HTERT RPE-1 (cell line): ENCODE data around the gene ABCF1.

Experiments
- in situ Hi-C: fragments of 300-500 bp; cut with MboI; formaldehyde crosslinking; loops from 4 replicates; pipeline ENCODE4 v1.14.3; 2020; ENCODE audit warnings: low sequenced_read_pairs

ABCF1 gene

DNA sequence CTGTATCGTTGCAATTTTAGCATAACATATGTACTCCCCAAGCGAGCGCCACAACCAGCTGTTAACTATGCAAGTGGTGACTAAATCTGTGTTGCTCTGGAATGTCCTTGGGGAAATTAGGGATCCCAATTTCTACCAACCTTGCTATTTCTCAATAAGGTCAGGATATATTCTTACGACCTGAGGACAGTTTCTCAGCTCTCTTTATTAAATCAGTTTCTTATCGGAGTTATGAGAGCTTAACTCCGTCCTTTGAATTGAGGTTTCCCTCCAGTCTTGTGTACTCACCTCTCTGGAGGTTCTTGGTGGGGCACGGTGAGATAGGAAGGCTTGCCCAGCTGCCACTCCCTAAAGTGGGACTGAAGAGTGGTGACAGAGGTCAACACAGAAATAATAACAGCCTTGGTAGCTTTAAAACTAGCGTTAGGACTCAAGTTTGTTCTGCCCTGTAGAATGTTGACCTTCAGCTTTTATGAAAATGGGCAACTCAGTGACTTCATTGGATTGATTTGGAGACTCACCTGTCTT lies 47.1 kb downstream of the ABCF1 start:
- in situ Hi-C loops, result no loop called here

DNA sequence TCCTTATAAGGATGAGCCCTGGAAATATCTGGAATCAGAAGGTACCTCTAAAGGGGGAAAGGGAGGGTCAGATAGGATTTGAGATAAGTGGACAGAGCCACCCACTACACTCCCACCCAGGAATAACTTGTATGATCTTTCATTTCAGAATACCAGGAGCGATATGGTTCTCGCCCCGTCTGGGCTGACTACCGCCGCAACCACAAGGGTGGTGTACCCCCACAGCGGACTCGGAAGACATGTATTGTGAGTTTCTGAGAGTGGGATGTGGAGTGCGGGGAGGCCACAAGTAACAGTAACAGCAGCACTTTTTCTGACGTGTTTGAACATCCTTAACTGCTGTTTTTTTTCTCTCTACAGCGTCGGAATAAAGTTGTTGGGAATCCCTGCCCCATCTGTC lies 48.3 kb downstream of the ABCF1 start:
- in situ Hi-C loops, result no loop called here

DNA sequence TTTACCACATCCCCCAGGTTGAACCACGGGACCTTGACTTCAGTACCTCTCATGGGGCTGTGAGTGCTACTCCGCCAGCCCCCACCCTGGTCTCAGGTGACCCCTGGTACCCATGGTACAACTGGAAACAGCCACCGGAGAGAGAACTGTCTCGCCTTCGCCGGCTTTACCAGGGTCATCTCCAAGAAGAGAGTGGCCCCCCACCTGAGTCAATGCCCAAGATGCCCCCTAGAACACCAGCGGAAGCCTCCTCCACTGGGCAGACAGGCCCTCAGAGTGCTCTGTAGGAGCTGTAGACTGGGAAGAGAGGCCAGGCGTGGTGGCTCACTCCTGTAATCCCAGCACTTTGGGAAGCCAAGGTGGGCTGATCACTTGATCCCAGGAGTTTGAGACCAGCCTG lies 54.3 kb downstream of the ABCF1 start:
- in situ Hi-C loops, result no loop called here

DNA sequence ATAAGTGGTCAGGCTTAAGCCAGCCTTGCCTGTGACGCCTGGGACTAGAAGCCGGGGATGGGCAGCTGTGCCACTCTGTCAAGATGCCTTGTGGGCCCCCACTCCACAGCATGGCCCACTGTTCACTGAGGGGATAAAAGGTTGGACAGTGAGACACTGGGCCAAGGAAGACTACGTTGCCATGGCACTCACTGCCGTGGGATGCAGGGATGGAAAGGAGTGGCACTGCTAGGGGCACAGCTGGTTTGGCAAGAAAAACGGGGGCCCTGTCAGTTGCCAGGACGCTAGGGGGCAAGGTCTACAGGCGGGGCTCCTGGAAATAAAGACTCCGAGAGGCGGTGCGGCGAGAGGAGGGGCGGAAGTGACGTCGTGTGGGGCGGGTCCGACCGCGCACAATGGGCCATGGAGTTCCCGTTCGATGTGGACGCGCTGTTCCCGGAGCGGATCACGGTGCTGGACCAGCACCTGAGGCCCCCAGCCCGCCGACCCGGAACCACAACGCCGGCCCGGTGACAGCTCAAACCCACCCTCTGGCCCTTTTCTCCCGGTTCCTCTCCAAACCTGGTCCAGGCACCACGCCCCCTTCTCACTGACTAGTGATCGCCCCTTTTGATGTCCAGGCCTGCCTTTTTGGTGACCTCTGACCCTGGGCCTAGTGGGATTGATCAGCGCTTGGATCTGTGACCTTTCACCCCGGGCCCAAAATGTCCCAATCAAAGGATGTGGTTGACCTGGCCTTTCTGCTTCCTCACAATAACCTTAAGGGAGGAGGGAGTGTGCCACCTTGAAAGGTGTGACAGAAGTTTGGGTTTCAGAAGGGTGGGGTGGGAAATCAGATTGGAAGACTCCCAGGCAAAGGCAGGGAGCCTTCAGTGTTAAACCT lies 55.5 kb downstream of the ABCF1 start, which contains the start of gene ATAT1:
ATAT1 (plus strand) TSS at position 391 of the 883 bp plus-strand sequence.
- in situ Hi-C loops, result no loop called here

DNA sequence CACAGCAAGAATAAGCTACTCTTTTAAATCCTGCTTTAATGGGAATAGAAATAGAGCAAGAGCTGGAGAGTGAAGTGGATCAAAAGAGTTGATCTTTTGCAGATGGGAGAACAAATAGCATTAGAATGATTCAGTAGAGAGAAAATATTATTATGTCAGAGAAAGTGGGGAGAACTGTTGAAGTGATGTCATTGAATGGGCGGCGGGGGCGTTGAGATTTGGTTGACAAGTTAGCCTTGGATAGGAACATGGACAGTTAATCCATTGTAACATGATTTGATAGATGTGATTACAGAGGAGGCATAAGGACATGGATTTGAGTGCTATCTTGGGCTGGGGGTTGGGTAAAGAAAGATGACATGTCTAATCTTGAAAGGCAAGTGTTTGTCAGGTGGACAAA lies 64.6 kb downstream of the ABCF1 start:
- in situ Hi-C loops, result no loop called here

DNA sequence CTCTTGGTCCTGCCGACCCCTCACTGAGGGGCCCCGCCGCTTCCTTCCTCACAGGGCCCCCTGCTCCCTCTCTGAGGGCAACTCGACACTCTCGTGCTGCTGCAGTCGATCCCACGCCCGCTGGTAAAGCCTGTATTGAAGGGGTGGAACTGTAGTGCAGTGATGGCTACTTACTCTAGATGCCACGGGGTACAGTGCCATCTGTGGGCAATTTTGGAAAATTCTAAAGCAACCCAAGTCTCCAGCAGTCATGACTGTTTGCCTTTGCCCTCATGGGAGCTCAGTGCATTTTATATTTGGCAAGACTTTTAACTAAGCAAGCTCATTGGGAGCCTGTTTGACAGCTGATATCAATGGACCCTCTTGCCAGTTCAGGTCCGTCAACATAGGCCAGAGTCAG lies 69.2 kb downstream of the ABCF1 start:
- in situ Hi-C loops, result no loop called here

DNA sequence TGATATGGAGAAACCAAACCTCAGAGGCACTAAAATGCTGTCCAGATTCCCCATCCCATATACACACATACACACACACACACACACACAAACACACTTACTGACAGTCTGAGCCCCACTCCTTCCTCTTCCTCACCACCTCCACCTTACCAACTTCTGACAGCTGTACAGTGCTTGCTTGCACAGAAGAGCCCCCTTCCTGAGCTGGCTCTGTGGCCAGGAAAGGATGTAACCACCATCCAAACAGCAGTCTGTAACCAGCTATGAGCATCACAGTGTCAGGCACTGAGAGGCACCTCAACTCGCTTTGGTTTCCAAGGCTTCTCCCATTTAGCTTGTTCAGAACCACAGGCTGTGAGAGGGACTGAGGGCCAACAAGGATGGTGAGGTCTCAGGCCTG lies 69.8 kb downstream of the ABCF1 start:
- in situ Hi-C loops, result no loop called here
